LHCN-M2 (cell line): ENCODE measurements around the gene SUCNR1. TPM values are rescaled to one million over a fixed set of nuclear protein-coding genes. Genes with fewer than 3 reads are reported as not detected.

Experiments used
- total RNA-seq: library from RNA; depleted of rRNA; stranded (reverse); fragments of >200 nt; gene quantifications from 2 replicates; pipeline ENCODE4 v1.2.3, GENCODE V29; 2014; rRNA removed

The SUCNR1 gene
- total RNA-seq, 1 experiment from 2014 or later, result not detected

Other genes starting within 250 kb of the SUCNR1 start
- gene AADACL2, start 139.7 kb upstream of the SUCNR1 start, total RNA-seq, result not detected in 2 replicates
- gene AADAC, start 59.5 kb upstream of the SUCNR1 start, total RNA-seq, result not detected in 2 replicates